ENCODE measurements around the gene LRP5.
A peak's percentile ranks its signal among the peaks of the same experiment; 100 is the strongest.

The LRP5 gene

DNA sequence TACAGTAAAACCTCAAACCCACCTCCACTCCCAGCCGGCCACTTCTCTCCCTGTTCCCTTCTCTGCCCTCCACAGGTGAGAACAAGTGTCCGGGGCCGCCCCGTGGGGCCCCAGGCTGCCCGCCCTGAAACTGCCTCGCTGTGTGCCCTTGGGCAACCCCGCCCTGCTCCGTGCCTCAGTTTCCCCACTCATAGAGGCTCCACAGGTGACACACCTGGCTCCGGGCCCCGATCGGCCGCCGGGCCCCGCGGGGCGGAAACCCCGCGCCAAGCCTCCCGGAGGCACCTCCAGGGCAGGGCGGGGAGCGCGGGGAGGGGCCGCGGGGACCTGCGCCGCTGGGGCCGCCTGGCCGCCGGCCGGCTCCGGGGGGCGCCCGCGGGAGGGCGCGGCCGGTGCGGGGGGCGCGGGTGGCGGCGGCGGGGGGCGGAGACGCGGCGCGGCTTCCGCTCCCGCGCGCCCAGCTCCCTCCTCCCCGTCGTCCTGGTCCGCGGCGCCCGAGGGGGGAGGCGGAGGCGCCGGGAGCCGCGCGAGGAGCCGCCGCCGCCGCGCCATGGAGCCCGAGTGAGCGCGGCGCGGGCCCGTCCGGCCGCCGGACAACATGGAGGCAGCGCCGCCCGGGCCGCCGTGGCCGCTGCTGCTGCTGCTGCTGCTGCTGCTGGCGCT, at the start of gene LRP5:
TSS of gene LRP5 (plus strand) at position 475 of the 663 bp plus-strand sequence. CDS start at position 599, 124 bp downstream.
- peak; percentile 92 for DNase-seq (ENCODE audit: low spot score)

DNA sequence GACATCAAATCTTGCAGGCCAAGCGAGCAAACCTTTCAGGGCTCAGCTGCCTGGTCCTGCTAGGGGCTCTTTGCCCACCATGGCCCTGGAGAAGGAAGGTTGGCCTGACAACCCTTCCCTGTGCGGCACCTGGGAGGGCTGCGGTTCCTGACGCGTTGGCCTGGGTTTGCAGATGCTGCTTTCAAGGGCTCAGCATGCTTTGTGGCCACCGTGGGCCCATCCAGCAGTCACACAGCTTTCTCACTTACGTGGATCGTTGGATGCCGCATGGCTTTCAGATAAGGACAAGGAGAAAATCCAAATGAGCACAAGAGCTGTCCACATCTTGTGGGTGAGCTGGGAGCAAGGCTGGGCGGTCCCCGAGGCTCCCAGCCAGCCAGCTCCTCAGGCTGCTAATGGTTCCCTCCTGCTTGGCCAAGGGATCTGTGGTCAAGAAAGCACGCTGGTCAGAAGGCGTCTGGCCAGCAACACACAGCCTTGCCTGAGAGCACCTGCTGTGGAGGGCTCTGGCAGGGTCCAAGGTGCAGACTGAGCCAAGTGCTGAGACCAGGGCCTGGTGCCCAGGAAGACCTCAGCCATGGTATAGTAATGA, 48.9 kb upstream of the LRP5 start:
- no peak for DNase-seq (ENCODE audit: low spot score)

DNA sequence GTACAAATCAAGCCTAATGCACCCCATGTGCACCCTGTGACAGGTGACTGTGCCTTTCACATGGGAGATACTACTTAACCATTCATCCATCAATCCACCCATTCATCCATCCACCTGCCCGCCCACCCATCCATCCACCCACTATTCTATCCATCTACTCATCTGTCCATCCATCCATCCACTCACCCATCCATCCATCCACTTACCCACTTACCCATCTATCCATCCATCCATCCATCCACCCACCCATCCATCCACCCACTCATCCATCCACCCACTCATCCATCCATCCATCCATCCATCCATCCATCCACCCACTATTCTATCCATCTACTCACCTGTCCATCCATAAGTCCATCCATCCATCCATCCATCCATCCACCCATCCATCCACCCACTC, 48.1 kb upstream of the LRP5 start:
- no peak for DNase-seq (ENCODE audit: low spot score)

DNA sequence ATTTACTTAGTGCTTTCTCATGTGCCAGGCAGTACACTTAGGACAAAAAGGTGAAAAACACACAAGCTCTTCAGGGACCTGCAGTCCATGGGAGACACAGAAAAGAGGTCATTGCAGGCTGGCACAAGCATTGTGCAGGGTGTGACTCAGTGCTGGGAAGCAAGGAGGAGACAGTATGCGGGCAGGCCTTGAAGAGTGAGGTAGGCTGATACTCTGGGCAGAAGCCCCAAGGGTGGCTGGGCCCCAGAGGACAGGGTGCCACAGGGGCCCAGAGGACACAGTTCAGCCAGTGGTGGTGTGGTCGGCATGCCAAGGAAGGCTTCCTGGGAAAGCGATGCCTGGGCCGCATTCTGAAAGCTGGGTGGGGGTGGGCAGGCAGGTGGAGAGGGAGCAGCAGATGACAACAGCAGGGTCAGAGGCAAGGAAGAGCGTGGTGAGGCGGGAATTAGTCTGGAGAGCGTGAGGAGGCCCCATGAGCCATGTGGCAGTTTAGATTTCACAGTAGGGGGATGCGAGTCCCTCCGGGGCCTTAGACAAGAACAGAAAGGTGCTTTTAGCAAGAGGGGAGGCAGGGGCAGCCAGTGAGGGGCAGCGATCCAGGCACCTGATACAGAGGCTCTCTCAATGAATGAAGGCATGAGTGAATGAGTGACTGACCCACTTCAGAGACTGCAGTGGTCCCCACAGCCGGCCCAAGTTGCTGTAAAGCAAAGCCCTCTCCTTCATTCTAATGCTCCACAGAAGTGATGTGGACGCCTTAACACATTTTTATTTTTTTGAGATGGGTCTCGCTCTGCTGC, 47.5 kb upstream of the LRP5 start:
- DNase-seq (ENCODE audit: low spot score) = no peak

DNA sequence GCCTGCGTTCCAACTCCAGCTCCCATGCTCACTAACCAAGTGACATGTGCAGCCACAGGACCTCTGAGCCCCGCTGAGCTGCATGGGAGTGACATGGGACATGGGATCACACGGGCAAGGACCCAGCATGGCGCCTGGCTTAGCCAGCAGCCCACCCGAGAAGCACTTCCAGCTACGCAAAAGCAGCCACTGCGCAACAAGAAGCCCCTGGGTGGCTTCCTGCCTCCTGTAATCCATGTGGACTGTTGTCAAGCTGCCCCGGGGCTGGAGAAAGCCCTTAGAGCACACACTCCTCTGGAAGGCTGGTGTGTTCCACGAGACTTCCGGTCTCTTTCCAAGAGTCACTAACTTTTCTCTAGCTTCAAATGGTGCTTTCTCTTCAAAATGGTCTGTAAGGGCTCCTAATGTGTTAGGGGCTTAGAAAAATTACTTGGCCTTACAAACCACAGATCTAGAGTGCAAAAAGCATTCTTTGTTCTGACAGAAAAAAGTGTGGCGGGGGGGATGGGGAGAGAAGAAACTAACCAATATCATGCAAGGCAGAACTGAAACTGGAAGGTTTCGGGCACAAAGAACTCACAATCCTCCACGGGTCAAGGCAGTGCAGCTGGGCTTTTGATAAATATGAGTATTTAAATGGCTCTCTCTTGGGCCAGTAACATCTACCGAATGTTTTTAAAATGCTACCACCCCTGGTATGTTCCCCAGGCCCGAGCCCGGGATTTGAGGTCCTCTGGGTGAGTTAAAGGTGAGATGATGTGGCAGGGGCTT, 46.1 kb upstream of the LRP5 start:
- DNase-seq (ENCODE audit: low spot score) = no peak

DNA sequence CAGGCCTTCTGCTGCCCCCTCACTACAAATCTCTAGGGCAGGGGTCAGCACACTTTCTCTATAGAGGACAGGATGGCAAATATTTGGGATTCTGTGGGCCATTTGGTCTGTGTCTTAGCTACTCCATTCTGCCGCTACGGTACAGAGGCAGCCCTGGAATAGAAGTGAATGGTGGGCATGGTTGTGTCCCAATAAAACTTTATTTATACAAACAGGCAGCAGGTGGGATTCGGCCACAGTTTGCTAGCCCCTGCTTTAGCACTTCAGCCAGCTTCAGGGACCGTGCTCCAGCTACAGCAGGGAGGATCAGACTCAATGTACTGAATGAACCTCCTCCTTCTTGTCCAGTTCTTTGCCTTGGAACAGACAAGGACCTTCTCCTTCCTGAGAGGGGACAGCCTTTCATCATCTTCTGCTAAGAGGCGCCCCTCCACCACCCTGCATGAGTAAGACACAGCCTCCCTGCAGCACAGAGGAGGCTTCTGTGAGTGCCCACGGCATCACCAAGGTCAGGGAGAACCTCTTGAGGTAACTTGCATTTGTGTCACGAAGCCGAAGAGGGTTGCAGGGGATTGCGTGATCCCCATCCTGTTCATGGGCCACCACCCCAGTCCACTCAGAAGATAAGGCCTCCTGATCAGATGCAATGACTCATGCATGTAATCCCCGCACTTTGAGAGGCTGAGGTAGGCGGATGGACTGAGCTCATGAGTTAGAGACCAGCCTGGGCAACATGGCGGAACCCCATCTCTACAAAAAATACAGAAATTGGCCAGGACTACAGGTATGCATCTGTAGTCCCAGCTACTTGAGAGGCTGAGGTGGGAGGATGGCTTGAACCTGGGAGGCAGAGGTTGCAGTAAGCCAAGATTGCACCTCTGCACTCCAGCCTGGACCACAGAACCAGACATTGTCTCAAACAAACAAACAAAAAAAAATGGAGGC, 45.2 kb upstream of the LRP5 start:
- no peak for DNase-seq (ENCODE audit: low spot score)

DNA sequence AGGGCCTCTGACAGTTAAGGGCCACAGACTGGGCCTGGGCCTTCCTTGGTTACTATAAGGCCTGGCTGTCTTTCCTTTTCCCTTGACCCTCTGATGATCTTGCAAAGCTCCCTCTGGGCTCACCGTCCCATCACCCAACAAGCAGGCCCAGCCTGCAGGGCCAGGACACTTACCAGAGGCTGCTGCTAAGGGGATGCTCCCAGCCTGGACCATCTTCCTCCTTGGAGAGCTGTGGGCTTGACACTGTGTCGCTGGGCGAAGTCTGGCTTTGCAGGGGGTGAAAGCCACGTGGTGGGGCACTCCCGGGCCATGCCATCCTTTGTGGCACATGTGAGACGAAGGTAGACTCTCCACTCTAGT, 44.5 kb upstream of the LRP5 start:
- DNase-seq (ENCODE audit: low spot score) = no peak

DNA sequence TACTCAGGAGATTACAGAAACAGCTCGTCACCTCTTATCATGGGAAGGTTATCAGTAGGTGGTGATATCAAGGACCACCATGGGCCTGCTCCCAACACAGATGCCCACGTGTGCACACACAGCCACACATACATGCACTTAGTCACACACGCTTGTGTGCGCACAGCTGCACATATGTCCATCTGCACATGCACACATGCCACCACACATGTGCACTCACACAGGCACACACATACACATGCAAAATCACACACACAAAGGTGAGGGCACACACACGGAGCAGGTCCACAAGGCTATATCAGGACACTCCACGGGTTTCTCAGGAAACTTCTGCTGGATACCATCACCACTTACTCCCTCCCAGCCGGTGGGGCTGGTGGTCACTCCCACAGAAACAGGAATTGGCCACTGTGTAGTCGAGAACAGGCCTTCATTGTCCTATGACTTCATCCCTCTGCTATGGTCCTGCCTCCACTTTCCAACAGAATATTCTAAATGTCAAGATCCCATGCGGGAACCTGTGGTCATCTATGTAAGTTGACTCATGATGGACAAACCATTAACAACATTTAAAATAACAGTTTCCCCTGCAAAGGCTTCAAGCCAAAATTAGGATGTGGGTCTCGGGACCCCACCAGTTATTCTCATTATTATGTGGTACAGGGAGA, 42.8 kb upstream of the LRP5 start:
- DNase-seq (ENCODE audit: low spot score) = no peak

DNA sequence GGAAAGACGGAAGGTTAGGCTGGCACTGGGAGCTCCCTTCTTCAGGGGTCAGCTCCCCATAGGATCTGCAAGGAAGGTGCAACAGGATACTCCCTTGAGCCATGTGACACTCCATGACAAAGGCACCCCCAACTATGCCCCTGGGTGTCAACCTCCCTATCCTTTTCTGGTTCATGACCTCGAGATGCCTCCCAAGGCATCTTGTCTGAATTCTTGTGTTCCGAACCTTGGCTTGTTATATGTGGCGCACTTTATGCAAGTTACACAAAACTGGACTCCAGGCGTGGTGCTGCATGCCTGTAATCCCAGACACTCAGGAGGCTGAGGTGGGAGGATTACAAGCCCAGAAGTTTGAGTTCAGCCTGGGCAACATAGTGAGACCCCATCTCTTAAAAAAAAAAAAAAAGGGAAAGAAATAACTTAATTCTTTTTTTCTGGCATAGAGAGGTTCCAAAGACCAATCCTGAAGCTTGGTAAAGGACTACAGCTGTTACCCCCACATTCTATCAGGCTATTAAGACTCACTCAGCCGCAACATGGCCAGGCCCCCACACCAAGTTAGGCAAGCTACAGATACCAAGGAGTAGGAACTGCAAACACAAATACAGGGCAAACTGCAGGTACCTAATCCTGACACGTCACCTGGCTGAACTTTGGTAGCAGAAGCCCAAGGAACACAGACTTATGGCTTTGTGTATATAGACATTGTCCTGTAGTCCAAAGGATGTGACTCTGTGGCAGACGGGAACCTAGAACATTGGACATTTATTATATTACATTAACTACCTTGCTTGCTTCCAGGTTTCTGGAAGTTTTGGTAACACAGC, 42.0 kb upstream of the LRP5 start:
- DNase-seq (ENCODE audit: low spot score) = peak; percentile 83

DNA sequence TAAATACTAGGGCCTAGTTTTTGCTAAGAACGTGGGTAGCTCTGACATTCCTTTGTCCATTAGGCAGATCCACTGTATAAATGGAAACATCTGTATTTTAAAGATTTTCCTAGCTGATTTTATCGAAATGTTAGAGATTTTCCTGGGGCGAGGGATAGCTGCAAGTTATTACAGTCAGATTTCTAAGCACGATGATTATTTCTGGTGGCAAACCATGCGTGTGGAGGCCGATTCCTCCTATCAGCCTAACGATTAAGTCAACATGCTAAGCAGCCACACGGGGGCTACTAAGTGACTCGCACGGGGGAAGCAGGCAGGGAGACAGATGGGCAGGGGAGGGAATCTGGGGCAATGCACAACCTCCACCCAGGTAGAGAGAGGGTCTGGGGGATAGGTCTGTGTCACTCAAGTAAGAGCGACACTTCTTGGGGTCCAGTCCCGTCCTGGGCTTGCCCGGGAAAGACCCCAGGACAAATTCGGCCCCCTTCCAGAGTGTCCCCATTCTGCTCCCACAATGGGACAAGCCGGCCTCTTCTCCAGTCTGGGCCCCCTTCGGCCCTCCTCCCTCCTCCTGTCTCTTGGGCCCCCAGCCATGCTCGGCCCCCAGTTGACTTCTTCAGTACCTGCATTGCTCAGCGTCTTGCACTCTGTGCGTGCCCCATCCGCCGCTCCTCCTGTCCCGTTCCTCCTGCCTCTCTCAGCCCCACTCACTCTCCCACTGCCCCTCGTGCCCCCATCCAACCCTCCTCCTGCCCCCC, 41.2 kb upstream of the LRP5 start:
- peak; percentile 100 for DNase-seq (ENCODE audit: low spot score)

DNA sequence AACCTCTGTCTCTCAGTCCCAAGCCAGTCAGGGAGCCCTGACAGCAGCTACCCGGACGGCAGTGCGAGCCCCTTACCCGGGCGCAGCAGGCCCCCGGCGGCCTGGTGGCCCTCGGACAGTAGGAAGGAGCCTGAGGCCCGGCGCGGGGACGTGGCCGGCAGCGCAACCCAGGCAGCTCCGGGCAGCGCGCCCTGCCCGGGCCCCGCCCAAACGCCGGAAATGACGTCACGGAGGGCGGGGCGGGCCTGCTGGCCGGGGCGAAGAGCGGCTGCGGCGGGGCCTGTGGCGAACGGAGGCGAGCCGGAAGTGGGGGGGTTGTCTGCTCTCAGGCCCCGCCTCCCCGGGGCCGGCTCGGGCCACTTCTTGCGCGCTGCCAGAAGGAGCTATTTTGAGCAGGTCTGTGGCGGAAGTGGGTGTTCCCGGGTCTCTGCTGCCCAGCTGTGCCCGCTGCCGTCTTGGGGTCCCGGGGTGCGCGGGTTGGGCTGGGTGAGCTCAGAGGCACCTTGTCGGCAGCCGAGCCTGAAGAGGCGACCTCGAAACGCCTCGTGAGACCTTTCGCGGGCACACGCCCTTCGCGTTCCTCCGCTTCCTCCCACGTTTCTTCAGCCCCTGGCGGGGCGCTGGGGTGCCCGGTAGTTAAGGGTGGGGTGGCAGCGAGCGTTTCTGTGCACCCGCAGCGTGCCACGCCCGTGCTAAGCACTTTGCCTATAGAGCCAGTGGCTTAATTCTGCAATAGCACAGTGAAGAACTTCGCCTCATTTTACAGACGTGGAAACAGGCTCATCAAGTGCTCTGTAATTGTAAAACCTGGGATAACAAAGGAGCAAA, 40.4 kb upstream of the LRP5 start, which contains the start of gene C11orf24:
TSS of gene C11orf24 (minus strand) at position 193 of the 828 bp plus-strand sequence. CDS start 8,206 bp downstream, outside the sequence.
- DNase-seq (ENCODE audit: low spot score) = peak; percentile 100

DNA sequence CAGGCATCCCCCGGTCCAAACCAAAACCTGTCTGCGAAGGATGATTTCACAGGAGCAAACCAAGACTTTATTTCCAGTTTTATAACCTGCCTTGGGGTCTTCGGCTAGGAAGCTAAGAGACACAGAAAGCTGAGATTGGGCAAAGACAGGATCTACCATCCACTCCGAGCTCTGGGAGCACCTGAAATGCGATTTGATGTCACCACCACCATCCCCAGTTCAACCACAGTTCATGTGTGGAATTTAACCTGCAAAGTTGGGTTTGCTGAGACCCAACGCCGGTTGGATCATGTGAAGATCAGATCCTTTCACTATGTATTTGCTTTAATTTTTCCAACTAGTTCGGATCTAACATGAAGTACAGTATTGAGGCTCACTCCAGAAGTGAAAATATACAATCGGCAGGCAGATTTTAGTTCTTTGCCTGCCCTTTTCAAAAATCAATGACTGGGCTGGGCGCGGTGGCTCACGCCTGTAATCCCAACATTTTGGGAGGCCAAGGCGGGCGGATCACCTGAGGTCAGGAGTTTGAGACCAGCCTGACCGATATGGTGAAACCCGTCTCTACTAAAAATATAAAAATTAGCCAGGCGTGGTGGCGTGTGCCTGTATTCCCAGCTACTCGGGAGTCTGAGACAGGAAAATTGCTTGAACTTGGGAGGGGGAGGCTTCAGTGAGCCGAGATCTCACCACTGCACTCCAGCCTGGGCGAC, 39.2 kb upstream of the LRP5 start:
- DNase-seq (ENCODE audit: low spot score) = no peak

DNA sequence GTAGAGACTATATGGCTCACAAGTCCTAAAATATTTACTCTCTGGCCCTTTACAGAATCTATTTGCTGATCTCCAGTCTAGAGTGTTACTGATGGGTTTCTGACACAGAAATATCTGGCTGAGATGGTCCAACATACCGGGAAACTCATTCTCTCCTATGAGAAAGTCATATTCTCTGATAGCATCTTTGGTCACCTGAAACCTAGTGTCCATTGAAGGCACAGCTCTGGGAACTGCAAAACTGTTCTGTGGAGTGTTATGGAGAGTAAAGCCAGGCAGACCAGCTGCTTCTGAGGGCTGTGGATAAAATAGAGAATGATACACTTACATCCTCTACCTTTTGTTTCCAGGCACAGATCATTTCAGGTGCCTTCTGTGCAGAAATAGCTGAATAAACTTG, 38.1 kb upstream of the LRP5 start:
- DNase-seq (ENCODE audit: low spot score) = no peak

DNA sequence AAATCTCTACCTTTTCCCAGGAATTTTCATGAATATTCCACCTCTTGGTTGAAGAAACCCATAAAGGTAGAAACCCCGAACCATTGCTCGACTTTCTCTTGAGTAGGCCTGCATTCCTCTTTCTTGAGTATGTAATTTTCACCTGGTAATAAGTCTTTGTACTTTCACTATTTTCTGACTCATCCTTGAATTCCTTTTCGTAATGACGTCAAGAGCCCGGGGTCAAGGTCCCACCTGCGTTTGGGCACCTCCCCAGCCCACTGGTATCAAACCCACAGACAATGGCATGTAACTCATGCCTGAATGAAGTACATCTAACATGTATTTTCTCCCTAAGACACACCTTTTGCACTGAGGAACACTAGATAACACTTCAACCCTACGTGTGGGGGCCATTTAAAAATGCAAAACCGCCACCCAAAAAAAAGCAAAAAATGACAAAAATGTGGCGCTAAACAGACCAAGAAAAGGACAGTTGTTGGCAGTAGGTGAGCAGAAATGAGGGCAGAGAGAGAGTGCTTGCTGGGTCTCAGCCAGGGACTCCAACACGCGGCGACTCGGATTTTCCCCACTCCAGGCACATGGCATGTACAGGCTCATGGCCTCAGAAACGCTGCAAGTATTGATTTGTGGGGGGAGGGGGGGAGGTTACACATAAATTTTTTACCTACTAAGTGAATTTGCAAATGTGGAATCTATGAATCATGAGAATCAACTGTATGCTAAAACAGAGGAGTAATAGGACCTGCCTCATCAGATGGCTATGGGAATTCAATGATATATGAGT, 36.5 kb upstream of the LRP5 start:
- no peak for DNase-seq (ENCODE audit: low spot score)

DNA sequence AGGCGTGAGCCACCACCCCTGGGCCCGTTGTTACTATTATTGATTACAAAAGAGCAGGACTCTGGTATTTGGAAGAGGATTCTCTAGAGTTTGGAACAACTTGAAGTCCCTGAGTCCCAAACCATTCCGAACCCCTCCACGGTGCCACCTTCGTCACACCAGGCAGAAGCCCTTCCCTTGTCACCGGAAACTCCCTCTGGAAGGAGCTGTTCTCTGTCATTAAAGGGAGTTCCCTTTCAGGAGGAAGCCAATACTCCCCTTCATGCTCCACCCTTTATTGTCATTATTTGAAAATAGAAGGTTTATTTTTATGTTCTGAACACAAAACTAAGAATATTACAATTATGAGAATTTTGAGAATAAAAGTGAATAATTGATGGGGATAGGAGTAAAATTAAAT, 35.5 kb upstream of the LRP5 start:
- no peak for DNase-seq (ENCODE audit: low spot score)

DNA sequence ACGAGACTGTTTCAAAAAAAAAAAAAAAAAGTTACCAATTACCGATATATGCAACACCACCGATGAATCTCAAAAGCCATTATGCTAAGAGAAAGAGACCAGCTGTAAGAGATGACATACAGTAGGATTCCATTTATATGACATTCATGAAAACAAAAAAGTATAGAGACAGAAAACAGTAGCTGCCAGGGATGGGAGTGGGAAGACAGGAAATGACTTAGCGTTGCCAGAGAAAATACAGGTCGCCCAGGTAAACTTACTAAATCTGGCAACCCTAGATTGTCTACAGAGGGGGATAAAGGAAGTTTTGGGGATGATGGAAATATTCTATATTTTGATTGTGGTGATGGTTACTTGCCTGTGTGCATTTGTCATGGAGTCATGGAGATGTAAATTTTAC, 32.7 kb upstream of the LRP5 start:
- no peak for DNase-seq (ENCODE audit: low spot score)
